CD4-positive, alpha-beta T cell treated with Interleukin-21 for 1 hour (primary cell): ENCODE measurements around the gene GOLGA8T.
A peak's percentile ranks its signal among the peaks of the same experiment; 100 is the strongest.
"Not testable (repeated sequence)": the region's sequence is repeated elsewhere in the genome, so short reads cannot be mapped to it uniquely, and the experiment has no call there.

ENCODE experiments used
- DNase-seq: peaks from one replicate; pipeline ENCODE4 v3.0.0-alpha.2; 2020

GOLGA8T gene, protein sequence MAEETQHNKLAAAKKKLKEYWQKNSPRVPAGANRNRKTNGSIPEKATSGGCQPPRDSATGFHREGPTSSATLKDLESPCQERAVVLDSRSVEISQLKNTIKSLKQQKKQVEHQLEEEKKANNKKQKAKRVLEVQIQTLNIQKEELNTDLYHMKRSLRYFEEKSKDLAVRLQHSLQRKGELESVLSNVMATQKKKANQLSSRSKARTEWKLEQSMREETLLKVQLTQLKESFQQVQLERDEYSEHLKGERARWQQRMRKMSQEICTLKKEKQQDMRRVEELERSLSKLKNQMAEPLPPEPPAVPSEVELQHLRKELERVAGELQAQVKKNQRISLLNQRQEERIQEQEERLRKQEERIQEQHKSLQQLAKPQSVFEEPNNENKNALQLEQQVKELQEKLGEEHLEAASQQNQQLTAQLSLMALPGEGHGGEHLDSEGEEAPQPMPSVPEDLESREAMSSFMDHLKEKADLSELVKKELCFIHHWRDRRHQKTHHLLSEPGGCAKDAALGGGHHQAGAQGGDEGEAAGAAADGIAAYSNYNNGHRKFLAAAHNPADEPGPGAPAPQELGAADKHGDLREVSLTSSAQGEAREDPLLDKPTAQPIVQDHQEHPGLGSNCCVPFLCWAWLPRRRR

DNA sequence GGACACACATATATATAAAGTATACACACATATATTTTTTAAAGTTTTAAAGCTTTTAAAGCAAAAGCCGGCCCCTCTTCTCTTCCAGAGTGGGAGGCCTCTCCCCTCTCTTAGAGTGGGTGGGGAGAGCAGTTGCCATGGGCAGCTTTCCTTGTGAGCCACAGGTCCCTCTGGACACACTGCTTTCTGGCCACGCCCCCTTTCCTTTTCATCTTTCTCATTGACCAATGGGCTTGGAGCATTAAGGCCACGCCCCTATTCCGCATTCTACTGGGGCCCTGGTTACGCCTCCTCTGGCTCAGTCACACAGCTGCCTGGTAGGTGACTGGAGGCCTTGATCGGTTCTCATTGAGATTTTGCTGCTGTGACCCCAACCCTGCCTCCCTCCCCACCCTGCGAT, at the start of gene GOLGA8T:
Gene GOLGA8T (plus strand): TSS at position 301 of the 400 bp plus-strand sequence. CDS start 98 bp downstream, at position 399.
- not testable (repeated sequence) for DNase-seq

DNA sequence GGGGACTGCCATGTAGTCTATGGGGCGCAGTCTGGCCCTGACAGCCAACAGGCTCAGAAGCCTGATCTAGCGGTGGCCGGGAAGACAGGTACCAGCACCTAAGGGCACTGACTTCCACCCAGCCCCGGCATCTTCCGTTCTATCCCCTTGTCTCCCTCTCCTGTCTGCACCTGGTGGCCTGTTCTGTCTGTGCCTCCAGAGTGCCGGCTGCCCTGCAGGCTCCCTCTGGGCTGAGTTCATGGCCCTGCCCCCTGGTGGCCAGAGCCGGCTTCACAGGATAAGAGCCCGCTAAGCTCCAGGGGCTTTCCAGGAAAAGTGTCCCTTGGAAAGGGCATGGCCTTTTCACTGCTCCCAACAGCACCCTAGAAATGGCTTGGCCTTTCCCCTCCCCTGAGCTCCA, 37.0 kb upstream of the GOLGA8T start:
- DNase-seq: not testable (repeated sequence)

DNA sequence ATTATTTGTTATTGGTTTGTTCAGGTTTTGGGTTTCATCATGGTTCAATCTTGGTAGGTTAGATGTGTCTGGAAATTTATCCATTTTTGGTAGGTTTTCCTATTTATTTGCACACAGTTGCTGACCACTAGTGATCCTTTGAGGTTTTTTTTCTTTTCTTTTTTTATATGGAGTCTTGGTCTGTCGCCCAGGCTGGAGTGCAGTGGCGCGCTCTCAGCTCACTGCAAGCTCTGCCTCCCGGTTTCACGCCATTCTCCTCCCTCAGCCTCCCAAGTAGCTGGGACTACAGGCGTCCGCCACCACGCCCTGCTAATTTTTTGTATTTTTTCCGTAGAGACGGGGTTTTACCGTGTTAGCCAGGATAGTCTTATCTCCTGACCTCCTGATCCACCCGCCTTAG, 32.0 kb upstream of the GOLGA8T start:
- DNase-seq: not testable (repeated sequence)

DNA sequence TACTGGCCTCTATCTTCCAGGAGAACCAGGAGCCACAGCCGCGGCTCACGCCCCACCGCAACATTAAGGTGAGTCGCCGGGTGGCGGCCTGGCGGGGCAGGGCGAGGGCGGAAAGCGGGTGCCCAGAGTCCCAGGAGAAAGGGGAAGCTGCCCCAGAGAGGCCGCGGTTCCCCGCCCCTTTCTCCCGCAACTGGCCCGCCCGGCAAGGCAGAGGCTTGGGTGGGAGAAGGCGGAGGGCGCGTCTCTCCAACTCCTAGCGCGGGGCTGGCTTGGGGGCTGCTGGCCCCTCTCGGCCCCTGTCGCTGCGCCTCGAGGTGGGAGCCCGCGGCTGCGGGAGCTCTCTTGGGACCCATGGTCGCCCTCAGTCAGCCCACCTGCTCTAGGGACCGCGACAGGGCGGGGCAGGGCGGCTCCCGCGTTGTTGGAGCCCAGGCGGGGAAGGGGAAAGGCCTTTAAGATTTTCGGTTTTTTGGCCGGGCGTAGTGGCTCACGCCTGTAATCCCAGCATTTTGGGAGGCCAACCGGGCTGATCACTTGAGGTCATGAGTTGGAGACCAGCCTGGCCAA, 30.8 kb upstream of the GOLGA8T start:
- not testable (repeated sequence) for DNase-seq

DNA sequence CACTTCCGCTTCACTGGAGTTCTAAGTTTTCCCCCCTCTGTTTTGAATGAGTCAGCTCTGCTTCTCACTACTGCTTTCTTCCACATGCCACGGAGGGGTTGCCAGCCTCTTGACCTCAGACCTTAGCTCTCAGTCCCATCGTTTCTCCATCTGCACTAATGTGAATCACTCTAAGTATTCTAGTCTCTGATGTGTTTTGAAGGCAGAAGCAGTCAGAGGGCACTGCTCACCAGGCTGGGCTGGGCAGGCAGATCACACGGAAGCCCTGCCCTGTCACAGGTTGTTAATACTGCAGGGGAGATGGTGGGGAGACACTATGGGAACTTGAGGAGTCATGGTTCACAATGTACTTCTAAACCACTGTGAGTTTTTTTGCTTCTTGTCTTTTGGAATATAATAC, 24.3 kb upstream of the GOLGA8T start:
- not testable (repeated sequence) for DNase-seq

DNA sequence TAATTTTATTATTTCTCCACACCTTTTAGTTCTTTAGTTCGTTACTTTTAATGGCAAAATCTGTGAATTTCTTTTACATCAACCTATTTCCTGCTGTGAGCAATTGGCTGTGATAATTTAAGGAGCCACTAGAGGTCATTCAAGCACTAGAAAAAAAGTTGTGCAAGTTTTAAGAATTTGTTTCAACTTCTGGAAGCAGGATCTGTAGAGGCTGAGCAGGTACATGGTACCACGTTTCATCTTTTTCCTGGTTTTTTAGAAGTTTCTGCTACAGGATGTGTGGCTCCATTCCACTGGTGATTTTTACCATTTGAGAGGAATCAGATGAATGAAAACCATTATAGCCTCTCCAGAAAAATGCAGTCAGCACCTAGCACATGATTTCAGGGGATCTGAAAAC, 4.8 kb upstream of the GOLGA8T start:
- peak; percentile 18 for DNase-seq

DNA sequence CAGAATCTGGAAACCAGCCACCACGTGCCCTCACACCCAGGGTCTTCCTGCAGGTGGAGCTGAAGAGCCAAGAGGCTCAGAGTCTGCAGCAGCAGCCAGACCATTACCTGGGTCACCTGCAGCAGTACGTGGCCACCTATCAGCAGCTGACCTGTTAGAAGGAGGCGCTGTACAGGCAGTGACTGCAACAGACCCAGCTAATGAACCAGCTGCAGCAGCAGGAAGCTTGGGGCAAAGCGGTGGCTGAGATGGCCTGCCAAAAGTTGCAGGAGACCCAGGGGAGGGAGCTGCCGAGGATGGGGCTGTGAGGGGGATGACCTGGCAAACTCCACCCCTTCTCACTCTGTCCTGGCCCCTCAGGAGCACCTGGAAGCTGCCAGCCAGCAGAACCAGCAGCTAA, 8.4 kb downstream of the GOLGA8T start:
- not testable (repeated sequence) for DNase-seq

DNA sequence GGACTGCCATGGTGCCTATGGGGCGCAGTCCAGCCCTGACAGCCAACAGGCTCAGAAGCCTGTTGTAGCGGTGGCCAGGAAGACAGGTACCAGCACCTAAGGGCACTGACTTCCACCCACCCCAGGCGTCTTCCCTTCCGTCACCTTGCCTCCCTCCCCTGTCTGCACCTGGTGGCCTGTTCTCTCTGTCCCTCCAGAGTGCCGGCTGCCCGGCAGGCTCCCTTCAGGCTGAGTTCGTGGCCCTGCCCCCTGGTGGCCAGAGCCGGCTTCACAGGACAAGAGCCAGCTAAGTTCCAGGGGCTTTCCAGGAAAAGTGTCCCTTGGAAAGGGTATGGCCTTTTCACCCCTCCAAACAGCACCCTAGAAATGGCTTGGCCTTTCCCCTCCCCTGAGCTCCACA, 15.0 kb downstream of the GOLGA8T start:
- not testable (repeated sequence) for DNase-seq

DNA sequence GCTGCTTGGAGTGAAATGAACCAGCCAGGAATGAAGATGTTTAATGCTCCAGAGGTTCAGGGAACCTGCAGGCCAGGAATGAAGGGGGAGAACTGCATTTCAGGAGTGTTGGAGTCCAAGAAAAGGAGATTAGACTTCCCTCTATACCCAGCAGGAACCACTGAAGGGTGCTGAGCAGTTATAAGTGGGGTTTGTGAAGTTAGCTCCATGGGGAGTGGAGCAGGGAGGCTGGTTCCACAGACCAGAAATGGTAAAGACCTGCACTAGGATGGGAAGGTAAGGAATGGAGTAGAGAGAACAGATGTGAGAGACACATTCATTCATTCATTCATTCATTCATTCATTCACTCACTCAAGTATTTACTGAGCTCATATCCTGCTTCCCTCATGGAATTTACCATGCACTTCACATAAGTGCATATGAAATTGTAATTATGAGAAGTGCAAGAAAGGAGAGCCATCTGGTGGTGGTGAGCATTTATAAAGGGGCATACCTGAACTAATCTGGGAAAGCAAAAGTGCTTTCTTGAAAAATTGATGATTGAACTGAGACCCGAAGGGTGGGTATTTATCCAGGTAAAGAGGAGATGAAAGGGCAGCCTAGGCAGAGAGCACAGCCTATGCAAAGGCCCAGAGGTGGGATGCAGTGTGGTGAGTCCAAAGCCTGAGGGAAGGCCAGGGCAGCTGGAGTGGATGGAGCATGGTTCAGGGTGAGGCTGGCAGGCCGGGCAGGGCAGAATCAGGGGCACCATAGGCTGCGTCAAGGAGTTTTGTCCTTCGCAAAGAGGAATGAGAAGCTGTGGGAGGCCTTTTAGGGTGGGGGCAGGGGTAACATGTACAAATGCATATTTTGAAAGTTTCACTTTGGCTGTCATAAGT, 27.9 kb downstream of the GOLGA8T start:
- DNase-seq: not testable (repeated sequence)

DNA sequence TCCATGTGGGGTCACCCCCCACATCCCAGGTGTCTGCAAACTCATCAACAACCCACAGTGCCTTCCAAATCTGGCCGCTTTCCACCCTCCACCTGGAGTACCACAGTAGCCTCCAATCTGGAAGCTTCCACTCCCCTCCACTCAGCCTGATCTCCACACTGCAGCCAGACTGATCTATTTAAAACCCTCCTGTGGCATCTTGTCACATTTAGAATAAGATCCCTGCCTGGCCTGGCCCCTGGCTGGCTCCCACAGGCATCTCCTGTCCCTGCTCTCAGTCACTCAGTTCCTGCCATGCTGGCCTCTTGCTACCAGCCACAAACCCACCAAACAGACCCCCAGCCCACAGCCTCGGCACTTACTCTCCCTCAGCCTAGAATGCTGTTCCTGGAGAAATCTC, 28.9 kb downstream of the GOLGA8T start:
- not testable (repeated sequence) for DNase-seq

DNA sequence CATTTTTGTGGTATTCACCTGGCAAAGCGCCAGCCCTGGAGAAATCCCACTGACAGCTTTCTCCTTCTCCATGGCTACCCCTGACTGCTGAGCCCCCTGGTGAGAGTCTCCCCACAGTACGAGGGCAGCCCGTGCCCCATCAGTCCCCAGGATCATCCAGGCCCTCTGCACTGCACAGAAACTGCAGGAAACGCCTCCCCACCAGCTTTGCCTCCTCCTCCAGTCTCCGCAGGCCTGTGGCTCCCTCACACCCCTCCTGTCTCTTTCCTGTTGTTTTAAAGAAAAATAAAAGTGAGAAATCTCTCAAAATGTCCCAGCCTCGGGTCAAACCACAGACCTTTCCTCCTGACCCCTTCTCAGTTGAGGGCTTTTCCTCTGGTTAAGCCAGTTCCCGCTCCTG, 29.4 kb downstream of the GOLGA8T start:
- not testable (repeated sequence) for DNase-seq

DNA sequence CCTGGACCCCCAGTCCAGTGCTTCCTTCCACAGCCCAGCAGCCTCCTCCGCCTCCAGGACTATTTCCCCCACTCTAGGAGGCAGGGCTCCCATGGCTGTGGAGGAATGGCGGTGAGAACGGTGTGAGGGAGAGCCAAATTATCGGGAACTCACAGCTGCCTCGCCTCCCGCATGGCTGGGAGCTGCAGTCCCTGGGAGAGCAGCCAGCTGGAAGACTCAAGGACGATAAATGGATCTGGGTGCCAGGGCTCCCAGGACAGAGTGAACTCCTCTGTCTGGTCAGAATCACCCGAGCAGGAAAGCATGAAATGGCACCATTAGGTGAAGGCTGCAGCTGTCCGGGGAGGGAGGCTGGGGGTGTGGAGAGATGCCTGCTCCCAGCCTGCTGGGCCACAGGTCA, 32.6 kb downstream of the GOLGA8T start:
- not testable (repeated sequence) for DNase-seq

DNA sequence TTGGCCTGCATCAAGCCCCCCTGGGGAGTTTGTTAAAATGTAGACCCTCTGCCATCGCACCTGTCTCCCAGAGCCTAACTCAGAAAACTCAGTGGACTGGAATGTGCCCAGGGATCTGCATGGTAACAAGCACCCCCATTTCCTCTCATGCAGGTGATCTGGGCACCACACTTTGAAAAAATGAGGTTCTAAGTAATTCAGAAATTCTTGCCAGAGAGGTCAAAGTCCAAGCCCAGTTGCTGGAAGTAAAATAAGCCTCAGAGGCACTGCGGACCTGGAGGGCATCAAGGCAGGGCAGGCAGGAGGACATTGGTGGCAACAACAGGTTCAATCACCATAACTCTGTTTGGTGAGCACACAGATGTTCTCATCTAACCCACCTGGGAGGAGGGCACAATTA, 33.0 kb downstream of the GOLGA8T start:
- not testable (repeated sequence) for DNase-seq

DNA sequence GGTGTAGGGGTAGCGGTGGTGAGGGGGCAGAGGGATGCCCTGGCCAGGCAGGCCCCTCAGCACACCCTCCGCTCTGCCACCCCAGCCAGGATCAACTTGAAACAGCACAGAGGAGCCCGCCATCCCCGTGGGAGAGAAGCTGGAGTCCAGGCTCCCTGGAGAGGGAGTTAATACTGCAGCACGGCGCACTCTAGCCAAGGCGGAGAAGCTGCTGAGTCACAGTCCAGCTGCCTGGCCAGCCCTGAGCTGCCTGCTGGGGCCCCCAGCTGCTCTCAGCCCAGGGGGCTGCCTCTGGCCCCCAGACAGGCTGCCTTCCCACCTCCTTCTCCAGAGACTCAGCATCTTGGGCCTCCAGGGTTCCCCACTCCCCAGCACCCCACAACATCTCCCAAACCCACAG, 36.6 kb downstream of the GOLGA8T start:
- DNase-seq: not testable (repeated sequence)

DNA sequence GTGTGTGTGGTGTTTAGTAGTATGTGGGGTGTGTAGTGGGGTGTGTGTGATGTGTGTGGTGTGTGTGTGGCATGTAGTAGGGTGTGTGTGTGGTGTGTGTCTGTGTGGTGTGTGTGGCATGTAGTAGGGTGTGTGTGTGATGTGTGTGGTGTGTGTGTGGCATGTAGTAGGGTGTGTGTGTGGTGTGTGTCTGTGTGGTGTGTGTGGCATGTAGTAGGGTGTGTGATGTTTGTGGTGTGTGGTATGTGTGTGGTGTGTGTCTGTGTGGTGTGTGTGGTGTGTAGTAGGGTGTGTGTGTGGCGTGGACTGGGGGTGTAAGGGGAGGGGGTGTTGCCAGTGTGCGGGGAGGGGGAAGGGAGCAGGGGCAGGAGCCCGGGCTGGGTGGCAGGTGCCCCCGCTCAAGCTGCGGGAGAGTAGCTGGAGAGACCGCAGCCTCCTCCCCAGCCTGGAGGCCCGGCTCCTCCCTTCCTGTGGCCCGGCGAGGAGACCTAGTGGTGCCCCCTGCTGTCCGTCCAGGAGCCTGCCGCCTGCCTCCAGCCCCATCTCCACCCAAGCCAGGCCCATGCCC, 38.3 kb downstream of the GOLGA8T start:
- peak; percentile 80 for DNase-seq

DNA sequence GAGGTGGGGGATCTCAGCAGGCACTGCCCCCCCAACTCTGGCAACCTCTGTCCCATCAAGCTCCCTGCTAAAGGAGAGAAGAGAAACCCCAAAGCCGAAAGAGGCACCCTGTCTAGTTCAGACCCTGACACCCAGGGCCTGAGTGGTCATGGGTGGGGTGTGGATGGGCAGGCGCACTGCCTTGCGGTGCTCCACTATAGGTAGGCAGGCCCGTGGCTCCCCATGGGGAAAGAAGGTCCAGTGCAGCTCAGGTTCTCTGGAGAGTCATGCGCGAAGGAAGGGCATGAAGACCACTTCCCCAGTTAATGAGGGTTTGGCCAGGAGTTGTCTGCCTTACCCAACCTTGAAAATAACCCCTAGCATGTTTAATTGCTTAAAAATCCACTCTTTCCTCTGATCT, 40.4 kb downstream of the GOLGA8T start:
- DNase-seq: not testable (repeated sequence)

DNA sequence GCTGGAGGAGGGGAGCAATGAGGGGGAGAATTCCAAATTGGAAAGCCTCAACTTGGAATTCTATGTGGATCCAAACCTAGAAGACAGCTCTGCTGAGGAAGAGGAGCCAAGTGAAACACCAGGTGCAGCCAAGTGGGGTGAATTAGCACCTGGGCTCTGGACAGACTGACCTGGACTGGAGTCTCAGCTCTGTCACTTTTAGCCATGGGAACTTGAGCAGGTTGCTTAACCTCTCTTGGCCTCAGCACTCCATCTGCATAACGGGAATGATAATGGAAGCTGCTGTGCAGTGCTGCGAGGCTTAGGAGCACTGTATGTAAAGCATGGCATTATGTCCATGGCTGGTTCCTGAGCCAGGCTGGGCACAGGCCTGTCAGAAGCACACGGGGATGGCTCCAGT, 41.8 kb downstream of the GOLGA8T start:
- not testable (repeated sequence) for DNase-seq

DNA sequence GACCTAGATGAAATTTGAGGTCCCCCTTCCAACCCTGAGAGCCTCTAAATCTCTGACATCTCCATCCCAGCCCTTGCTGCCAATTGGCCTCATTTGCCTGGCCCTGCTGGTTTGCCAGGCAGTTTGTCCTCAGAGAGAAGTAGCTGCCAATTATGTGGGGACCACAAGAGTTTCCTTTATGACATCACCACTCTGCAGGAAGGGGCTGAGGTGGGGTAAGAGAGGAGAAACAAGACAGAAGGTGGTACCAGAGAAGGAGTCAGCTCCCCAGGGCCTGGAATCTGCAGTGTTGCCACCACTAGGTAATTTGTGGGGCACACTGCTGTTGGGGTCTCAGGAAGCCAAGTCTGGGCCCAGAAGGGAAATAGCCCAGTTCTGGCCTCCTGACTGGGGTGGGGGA, 45.0 kb downstream of the GOLGA8T start:
- not testable (repeated sequence) for DNase-seq

DNA sequence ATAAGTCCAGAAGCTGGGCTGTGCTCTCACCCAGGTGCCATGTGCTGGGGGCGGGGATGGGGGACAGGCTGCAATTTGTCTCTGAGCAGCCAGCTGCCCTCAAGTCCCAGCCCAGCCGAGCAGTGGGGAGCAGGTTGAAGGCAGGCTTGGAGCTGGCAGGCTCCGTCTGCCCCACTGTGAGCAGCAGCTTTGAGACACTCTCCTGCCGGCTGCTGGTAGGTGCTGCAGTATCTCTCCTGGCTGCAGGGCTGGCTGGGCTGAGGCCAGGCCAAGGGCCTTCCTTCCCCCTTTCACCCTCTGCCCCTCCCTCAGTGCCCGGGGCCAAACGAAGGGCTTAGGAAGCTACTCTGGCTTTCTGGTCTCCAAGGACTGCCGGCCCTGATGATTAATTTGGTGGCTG, 50.6 kb downstream of the GOLGA8T start:
- not testable (repeated sequence) for DNase-seq

DNA sequence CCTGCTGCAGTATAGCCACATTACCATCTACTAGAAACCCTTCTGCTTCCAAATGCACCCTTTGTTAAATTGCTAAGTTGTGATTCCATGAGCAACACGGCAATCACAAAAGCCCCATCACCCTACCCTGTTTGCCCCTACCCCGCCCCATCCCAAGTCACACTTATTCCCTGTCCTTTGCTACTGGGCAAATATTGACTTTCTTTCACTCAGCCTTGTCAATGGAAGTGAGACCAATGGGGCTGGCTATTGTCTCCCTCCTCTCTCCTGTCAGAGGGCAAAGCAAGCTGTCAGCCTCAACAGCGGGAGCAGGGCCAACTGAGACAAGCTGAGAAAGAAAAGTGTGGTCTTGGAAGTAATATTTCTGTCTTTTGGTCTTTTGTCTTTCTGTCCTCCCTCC, 52.6 kb downstream of the GOLGA8T start:
- not testable (repeated sequence) for DNase-seq

DNA sequence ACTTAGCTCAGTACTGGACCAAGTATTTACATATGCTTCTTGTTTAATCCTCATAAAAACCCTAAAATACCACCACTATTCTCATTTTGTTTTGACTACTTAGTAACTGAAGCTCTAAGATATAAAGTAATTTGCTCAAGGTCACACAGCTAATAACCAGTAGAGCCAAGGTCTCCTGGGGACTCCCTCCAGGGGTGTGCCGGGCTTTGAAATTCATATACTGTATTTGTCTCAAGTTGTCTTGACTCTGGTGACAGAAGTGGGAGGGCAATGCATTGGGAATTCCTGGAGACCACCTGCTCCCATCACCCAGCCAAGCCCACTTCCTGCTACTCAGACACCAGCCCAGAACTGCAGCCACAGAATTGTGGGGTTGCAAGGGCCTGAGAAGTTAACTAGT, 54.9 kb downstream of the GOLGA8T start:
- not testable (repeated sequence) for DNase-seq

DNA sequence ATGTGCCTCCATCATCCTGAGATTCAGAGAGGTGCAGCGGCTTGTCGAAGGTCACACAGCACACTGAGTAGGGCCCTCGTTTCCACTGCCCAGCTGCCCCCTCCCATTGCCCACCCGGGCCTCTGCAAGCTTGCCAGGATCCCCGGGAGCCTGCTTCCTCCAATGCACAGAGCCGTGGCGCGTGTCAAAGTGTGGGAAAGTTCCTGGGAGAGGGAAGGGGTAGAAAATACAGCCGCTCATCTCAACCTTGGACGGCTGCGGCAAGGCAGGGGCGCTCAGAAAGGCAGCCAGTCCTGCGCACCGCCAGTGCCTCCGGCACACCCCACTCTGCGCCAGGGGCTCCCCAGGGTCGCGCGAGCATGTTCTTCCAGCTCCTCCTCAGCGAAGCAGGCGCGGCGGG, 56.3 kb downstream of the GOLGA8T start:
- not testable (repeated sequence) for DNase-seq
